ENCODE data around the gene FSD1L. TPM values are rescaled to one million over a fixed set of nuclear protein-coding genes. Genes with fewer than 3 reads are reported as not detected.
A peak's percentile ranks its signal among the peaks of the same experiment; 100 is the strongest.

FSD1L gene
- total RNA-seq, 1 donor, result 7.0 TPM

GRCh38 chr9:105421154-105421553 lies 26.7 kb upstream of the FSD1L start:
- TF ChIP-seq CTCF (IDR thresholded peaks at IDR 0.05; ENCODE audit: insufficient read depth, low read length), result no peak
- DNase-seq (ENCODE audit: low read depth), result no peak
- H3K4me3 ChIP-seq (ENCODE audit: low read depth, low read length), result no peak overlapping the region

- DNase-seq (ENCODE audit: low read depth), result no peak
- no peak for TF ChIP-seq CTCF (IDR thresholded peaks at IDR 0.05; ENCODE audit: insufficient read depth, low read length)
- H3K4me3 ChIP-seq (ENCODE audit: low read depth, low read length), result no peak overlapping the region
Observed at GRCh38 chr9:105421864-105422263, 26.0 kb upstream of the FSD1L start.

- DNase-seq (ENCODE audit: low read depth), result peak; percentile 51
- peak; percentile 62 for TF ChIP-seq CTCF (IDR thresholded peaks at IDR 0.05; ENCODE audit: insufficient read depth, low read length)
- no peak overlapping the region for H3K4me3 ChIP-seq (ENCODE audit: low read depth, low read length)
Observed at GRCh38 chr9:105425816-105426433, 21.9 kb upstream of the FSD1L start.

- DNase-seq (ENCODE audit: low read depth), result no peak
- H3K4me3 ChIP-seq (ENCODE audit: low read depth, low read length), result no peak overlapping the region
- TF ChIP-seq CTCF (IDR thresholded peaks at IDR 0.05; ENCODE audit: insufficient read depth, low read length), result no peak
Observed at GRCh38 chr9:105426657-105427056, 21.2 kb upstream of the FSD1L start.

GRCh38 chr9:105431424-105432246 lies 16.2 kb upstream of the FSD1L start:
- DNase-seq (ENCODE audit: low read depth), result no peak
- TF ChIP-seq CTCF (IDR thresholded peaks at IDR 0.05; ENCODE audit: insufficient read depth, low read length), result no peak

GRCh38 chr9:105432247-105432842 lies 15.5 kb upstream of the FSD1L start:
- DNase-seq (ENCODE audit: low read depth), result no peak
- TF ChIP-seq CTCF (IDR thresholded peaks at IDR 0.05; ENCODE audit: insufficient read depth, low read length), result no peak
- H3K4me3 ChIP-seq (ENCODE audit: low read depth, low read length), result no peak overlapping the region

More at GRCh38 chr9:105431424-105432246, 16.2 kb upstream of the FSD1L start:
- no peak overlapping the region for H3K4me3 ChIP-seq (ENCODE audit: low read depth, low read length)

All from fibroblast of the aortic adventitia (primary cell).